Mononuclear cell (primary cell): ENCODE measurements around the gene HLA-DMB. TPM values are rescaled to one million over a fixed set of nuclear protein-coding genes. Genes with fewer than 3 reads are reported as not detected.

Experiments
- H3K27me3 ChIP-seq: 2 replicates; pipeline ENCODE4 v1.6.0; 2011; ENCODE audit warnings: low read length, control low read depth; ENCODE audit not compliant: insufficient read depth
- H3K4me1 ChIP-seq: 2 replicates; pipeline ENCODE4 v1.5.1; 2011; ENCODE audit warnings: mild to moderate bottlenecking, low read length, control low read depth; ENCODE audit not compliant: insufficient read depth
- H3K4me3 ChIP-seq: 2 replicates; pipeline ENCODE4 v1.5.1; 2011; ENCODE audit warnings: mild to moderate bottlenecking, low read length, moderate library complexity
- H3K9me3 ChIP-seq: 2 replicates; pipeline ENCODE4 v1.5.1; 2011; ENCODE audit warnings: low read depth, mild to moderate bottlenecking, control low read depth, low read length
- total RNA-seq: library from RNA; depleted of rRNA; stranded (reverse); fragments of >200 nt; gene quantifications from one replicate; pipeline ENCODE4 v1.2.3, GENCODE V29; 2012

HLA-DMB gene
- total RNA-seq, 1 donor = 67.8 TPM

GRCh38 chr6:32920715-32921114, 20.1 kb downstream of the HLA-DMB start:
- no peaks in the 10 kb centered on the region for H3K9me3 ChIP-seq
- peaks cover 20% of the 10 kb centered on the region for H3K4me1 ChIP-seq
- peaks cover 4% of the 10 kb centered on the region for H3K27me3 ChIP-seq
- H3K4me3 ChIP-seq = no peak overlapping the region

- H3K27me3 ChIP-seq = no peaks in the 10 kb centered on the region
- no peak overlapping the region for H3K4me3 ChIP-seq
- no peaks in the 10 kb centered on the region for H3K9me3 ChIP-seq
- H3K4me1 ChIP-seq = peaks cover 10% of the 10 kb centered on the region
Observed at GRCh38 chr6:32912951-32913350, 27.9 kb downstream of the HLA-DMB start.

- H3K4me1 ChIP-seq = no peaks in the 10 kb centered on the region
- no peaks in the 10 kb centered on the region for H3K9me3 ChIP-seq
Observed at GRCh38 chr6:32908897-32909296, 31.9 kb downstream of the HLA-DMB start.

GRCh38 chr6:32906539-32906938, 34.3 kb downstream of the HLA-DMB start:
- no peak overlapping the region for H3K4me3 ChIP-seq
- no peaks in the 10 kb centered on the region for H3K9me3 ChIP-seq
- no peaks in the 10 kb centered on the region for H3K4me1 ChIP-seq
- no peaks in the 10 kb centered on the region for H3K27me3 ChIP-seq

More at GRCh38 chr6:32908897-32909296, 31.9 kb downstream of the HLA-DMB start:
- no peaks in the 10 kb centered on the region for H3K27me3 ChIP-seq
- H3K4me3 ChIP-seq = no peak overlapping the region

- Histone ChIP-seq H3K4me3 (no peak overlapping the region), H3K9me3 (no peaks in the 10 kb centered on the region)
Observed at GRCh38 chr6:32905078-32905477, 35.8 kb downstream of the HLA-DMB start.

GRCh38 chr6:32903952-32904351, 36.9 kb downstream of the HLA-DMB start:
- Histone ChIP-seq H3K27me3 (no peaks in the 10 kb centered on the region), H3K4me1 (no peaks in the 10 kb centered on the region), H3K9me3 (no peaks in the 10 kb centered on the region), H3K4me3 (no peak overlapping the region)

More at GRCh38 chr6:32905078-32905477, 35.8 kb downstream of the HLA-DMB start:
- Histone ChIP-seq H3K27me3 (no peaks in the 10 kb centered on the region), H3K4me1 (no peaks in the 10 kb centered on the region)

- no peaks in the 10 kb centered on the region for H3K9me3 ChIP-seq
- H3K27me3 ChIP-seq = no peaks in the 10 kb centered on the region
- H3K4me3 ChIP-seq = peak overlapping the region; percentile 95
- peaks cover 37% of the 10 kb centered on the region for H3K4me1 ChIP-seq
Observed at GRCh38 chr6:32895006-32895345, 45.9 kb downstream of the HLA-DMB start.

- peak overlapping the region; percentile 95 for H3K4me3 ChIP-seq
- H3K9me3 ChIP-seq = no peaks in the 10 kb centered on the region
- H3K27me3 ChIP-seq = no peaks in the 10 kb centered on the region
- H3K4me1 ChIP-seq = peaks cover 37% of the 10 kb centered on the region
Observed at GRCh38 chr6:32894085-32895005, 46.5 kb downstream of the HLA-DMB start.

GRCh38 chr6:32890831-32891230, 50.0 kb downstream of the HLA-DMB start:
- no peak overlapping the region for H3K4me3 ChIP-seq
- no peaks in the 10 kb centered on the region for H3K27me3 ChIP-seq
- H3K9me3 ChIP-seq = no peaks in the 10 kb centered on the region
- H3K4me1 ChIP-seq = peaks cover 16% of the 10 kb centered on the region

- H3K27me3 ChIP-seq = no peaks in the 10 kb centered on the region
- H3K4me1 ChIP-seq = peaks cover 6% of the 10 kb centered on the region
- no peaks in the 10 kb centered on the region for H3K9me3 ChIP-seq
- H3K4me3 ChIP-seq = no peak overlapping the region
Observed at GRCh38 chr6:32889533-32889932, 51.3 kb downstream of the HLA-DMB start.

- H3K4me1 ChIP-seq = peaks cover 3% of the 10 kb centered on the region
- H3K27me3 ChIP-seq = no peaks in the 10 kb centered on the region
- no peak overlapping the region for H3K4me3 ChIP-seq
- H3K9me3 ChIP-seq = no peaks in the 10 kb centered on the region
Observed at GRCh38 chr6:32888576-32888975, 52.3 kb downstream of the HLA-DMB start.

- Histone ChIP-seq H3K4me1 (no peaks in the 10 kb centered on the region), H3K4me3 (no peak overlapping the region)
Observed at GRCh38 chr6:32887616-32888015, 53.2 kb downstream of the HLA-DMB start.

GRCh38 chr6:32886681-32887383, 54.0 kb downstream of the HLA-DMB start:
- H3K4me3 ChIP-seq = no peak overlapping the region
- H3K9me3 ChIP-seq = no peaks in the 10 kb centered on the region
- no peaks in the 10 kb centered on the region for H3K27me3 ChIP-seq
- H3K4me1 ChIP-seq = no peaks in the 10 kb centered on the region

More at GRCh38 chr6:32887616-32888015, 53.2 kb downstream of the HLA-DMB start:
- Histone ChIP-seq H3K9me3 (no peaks in the 10 kb centered on the region), H3K27me3 (no peaks in the 10 kb centered on the region)

- Histone ChIP-seq H3K4me3 (no peak overlapping the region), H3K9me3 (no peaks in the 10 kb centered on the region), H3K4me1 (no peaks in the 10 kb centered on the region), H3K27me3 (no peaks in the 10 kb centered on the region)
Observed at GRCh38 chr6:32885698-32886286, 55.0 kb downstream of the HLA-DMB start.
